Measurements from ENCODE around the gene TBC1D19.
"Not testable (repeated sequence)": the region's sequence is repeated elsewhere in the genome, so short reads cannot be mapped to it uniquely, and the experiment has no call there.

Gene TBC1D19

DNA sequence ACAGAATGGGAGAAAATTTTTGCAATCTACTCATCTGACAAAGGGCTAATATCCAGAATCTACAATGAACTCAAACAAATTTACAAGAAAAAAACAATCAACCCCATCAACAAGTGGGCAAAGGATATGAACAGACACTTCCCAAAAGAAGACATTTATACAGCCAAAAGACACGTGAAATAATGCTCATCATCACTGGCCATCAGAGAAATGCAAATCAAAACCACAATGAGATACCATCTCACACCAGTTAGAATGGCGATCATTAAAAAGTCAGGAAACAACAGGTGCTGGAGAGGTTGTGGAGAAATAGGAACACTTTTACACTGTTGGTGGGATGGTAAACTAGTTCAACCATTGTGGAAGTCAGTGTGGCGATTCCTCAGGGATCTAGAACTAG is 9.7 kb downstream of the TBC1D19 start:
- in situ Hi-C loops (cut with HindIII; ENCODE audit: low pct_ligation_motif_present, low pct_unique_long_range_greater_than_20kb, low sequenced_read_pairs); DNase-seq: not testable (repeated sequence)

DNA sequence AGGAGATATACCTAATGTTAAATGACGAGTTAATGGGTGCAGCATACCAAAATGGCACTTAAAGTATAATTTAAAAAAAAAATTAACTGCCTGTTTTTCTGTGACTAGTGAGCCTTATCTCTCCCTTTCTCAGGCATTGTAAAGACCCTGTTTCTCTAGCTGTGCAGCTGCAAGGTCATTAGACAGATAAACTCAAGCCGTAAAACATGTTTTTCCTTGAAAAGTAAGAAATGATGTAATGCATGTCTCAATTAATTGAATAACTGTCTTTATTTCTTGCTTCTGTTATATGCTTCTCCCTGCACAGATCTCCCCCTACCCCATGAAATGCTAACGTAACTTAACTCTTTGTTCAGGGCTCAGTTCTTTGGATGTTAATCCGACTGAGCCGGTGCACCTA is 10.5 kb downstream of the TBC1D19 start:
- no peak for DNase-seq
- in situ Hi-C loops (cut with HindIII; ENCODE audit: low pct_ligation_motif_present, low pct_unique_long_range_greater_than_20kb, low sequenced_read_pairs): no loop called here

DNA sequence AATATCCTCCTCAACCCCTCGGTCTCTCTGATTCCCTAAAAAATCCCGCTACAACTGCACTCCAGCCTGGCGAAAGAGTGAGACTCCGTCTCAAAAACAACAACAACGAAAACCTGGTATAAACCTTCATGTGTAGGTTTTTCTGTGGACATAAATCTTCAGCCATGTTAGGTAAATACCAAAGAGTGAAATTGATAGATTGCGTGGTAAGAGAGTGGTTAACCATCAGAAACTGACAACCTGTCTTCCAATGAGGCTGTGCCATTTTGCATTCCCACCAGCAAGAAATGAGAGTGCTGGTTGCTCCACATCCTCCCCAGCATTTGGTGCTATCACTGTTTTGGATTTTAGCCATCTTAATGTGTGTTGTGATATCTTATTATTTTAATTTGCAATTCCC is 10.9 kb downstream of the TBC1D19 start:
- in situ Hi-C loops (cut with HindIII; ENCODE audit: low pct_ligation_motif_present, low pct_unique_long_range_greater_than_20kb, low sequenced_read_pairs): no loop called here
- DNase-seq: no peak

DNA sequence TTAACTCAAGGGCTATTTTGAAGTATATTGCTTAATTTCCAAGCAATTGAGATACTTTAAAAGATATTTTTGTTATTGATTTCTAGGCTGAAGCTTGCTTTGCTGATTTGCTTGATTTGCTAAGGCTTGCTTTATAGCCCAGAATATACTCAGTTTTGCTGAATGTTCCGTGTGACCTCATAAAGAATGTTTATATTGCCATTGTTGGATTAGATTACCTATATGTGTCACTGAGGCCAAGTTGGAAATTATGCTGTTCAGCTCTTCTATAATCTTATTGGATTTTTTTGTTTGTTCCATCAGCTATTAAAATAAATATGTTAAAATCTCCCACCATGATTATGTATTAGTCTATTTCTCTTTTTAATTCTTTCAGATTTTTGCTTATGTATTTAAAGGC is 13.0 kb downstream of the TBC1D19 start:
- DNase-seq: no peak

DNA sequence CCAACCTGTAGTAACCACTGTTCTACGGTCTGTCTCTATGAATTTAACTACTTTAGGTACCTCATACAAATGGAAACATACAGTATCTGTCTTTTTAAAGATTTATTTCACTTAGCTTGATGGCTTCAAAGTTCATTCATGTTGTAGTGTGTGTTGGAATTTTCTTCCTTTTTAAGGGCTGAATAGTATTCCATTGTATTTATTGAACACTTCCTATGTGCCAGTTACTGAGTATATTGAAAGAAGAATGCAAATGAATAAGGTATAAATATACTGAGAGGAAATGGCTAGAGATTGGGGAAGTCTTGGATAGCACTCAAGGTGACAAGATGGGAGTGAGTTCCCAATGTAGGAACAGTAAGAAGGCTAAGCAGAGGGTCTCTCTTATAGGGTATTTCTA is 17.3 kb downstream of the TBC1D19 start:
- in situ Hi-C loops (cut with HindIII; ENCODE audit: low pct_ligation_motif_present, low pct_unique_long_range_greater_than_20kb, low sequenced_read_pairs): no loop called here
- DNase-seq: no peak

More for the DNA sequence above, 13.0 kb downstream of the TBC1D19 start:
- in situ Hi-C loops (cut with HindIII; ENCODE audit: low pct_ligation_motif_present, low pct_unique_long_range_greater_than_20kb, low sequenced_read_pairs): no loop called here

DNA sequence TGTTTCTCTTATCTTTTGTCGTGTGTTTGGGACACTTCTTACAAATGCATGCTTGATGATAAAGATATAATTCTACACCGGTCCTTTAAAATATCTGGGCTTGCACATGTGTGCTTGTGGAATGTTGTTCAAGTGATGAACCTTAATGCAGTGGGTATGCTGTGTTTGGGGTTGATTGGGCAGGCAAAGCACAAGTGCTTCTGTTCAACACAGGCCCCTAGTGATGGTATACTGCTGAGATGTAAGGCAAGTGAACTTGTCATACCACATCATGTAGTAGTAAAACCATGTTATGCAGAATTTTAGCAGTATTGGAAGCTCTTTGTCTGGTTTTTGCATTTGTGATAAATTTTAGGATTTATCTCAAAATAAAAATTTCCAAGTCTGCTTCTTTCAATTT is 23.9 kb downstream of the TBC1D19 start:
- in situ Hi-C loops (cut with HindIII; ENCODE audit: low pct_ligation_motif_present, low pct_unique_long_range_greater_than_20kb, low sequenced_read_pairs): no loop called here
- DNase-seq: no peak

DNA sequence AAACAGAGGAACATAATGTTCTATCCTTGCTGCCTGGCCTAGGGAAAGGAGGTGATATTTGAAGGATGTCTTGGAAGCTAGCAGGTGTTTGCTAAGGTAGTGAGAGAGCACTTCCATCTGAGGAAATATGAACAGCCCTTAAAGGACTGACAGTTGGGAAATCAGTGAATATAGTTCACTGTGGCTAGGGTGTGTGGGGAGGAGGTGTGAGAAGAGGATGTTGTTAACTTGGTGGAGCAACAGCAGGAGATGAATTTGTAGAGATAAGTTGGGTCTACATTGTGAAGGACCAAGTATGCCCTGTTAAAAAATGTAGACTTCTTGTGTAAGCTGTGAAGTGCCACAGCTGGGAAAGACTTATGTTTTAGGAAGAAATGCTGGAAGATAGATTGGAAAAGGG is 25.5 kb downstream of the TBC1D19 start:
- in situ Hi-C loops (cut with HindIII; ENCODE audit: low pct_ligation_motif_present, low pct_unique_long_range_greater_than_20kb, low sequenced_read_pairs): no loop called here
- DNase-seq: no peak

DNA sequence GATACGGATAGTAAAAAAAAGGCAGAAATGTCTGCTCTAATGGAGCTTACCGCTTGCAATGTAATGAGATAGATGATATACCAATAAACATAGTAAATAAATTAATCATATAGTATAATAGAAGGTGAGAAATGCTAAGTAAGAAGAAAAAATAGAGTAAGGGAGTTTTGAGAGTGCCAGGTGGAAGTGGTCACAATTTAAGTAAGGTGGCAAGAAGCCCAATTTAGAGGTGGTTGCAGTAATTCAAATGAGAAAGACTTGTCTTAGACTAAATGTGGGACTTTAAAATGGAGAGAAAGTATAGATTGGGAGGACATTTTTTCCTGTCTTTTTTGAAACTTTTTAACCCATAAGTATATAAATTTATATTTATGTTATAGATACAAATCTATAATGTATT is 26.0 kb downstream of the TBC1D19 start:
- in situ Hi-C loops (cut with HindIII; ENCODE audit: low pct_ligation_motif_present, low pct_unique_long_range_greater_than_20kb, low sequenced_read_pairs): no loop called here
- DNase-seq: no peak

DNA sequence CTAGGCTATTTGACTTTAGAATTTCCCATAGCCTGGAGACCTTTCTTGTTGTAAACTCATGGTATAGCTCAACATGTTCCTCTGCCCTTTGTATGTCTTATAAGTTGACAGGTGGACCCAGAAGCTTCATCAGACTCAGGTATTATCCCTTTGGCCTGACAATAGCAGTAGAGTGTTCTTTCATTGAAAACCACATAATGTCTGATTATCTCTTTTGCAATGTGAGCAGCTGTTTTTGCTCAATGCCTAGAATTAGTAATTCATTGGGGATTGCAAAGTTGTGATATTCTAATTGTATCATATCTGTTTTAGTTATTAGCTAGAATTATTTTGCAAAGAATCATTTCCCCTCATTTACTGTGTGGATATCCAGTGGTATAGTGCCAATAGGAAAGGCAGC is 27.5 kb downstream of the TBC1D19 start:
- no peak for DNase-seq
- in situ Hi-C loops (cut with HindIII; ENCODE audit: low pct_ligation_motif_present, low pct_unique_long_range_greater_than_20kb, low sequenced_read_pairs): no loop called here

DNA sequence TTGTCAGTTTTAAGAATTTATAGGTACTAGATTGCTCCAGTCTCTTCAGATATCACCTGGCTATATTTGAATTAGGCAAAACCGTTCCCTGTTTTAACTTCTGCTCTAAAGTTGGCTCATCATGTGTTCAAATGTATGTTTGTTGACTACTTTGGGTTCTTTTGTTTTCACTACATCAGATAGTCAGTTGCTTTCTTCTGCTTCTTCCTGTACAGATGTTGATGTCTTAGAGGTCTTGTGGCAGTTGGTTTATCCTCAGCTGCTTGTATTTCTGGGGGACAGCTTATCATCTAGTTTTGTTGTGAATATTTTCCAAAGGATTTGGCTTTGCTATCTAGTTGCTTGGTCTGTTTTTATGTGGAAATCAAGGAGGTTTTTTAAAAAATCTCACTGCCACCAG is 28.0 kb downstream of the TBC1D19 start:
- in situ Hi-C loops (cut with HindIII; ENCODE audit: low pct_ligation_motif_present, low pct_unique_long_range_greater_than_20kb, low sequenced_read_pairs): no loop called here
- no peak for DNase-seq

DNA sequence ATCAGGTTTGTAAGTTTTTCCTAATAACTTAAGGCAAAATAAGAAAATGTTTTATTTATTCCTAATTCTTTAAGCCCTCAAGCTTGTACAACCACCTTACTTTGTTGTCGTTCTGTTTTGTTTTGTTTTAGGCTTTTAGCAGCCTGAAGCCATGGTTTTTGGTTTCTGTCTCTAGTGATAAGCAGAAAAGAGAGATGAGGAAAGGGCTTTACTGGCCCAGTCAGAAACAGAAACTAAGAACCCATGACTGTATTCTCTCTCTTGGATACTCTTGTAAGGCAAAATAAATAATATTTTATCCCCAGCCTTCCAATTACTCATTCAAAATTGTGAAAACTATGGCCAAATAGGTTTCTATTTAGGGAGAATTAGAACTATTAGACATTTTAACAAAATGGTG is 29.4 kb downstream of the TBC1D19 start:
- in situ Hi-C loops (cut with HindIII; ENCODE audit: low pct_ligation_motif_present, low pct_unique_long_range_greater_than_20kb, low sequenced_read_pairs): no loop called here
- DNase-seq: no peak

DNA sequence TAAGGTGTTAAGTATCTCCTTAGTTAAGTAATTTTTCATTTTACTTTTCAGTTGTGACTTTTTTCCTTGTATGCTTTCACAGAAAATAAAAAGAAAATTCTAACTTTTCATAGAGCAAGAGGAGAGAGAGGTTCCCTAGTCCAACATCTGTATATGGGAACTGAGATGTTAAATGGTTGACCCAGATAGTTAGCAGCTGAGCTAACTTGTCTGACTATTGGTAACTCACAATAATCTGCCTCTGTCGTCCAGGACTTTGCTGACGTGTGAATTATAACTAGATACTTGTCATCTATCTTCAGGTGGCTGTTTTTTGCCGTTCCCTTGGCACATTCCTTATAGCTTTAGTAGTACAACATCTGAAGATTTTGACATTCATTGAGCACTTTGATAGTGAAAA is 29.9 kb downstream of the TBC1D19 start:
- in situ Hi-C loops (cut with HindIII; ENCODE audit: low pct_ligation_motif_present, low pct_unique_long_range_greater_than_20kb, low sequenced_read_pairs): no loop called here

DNA sequence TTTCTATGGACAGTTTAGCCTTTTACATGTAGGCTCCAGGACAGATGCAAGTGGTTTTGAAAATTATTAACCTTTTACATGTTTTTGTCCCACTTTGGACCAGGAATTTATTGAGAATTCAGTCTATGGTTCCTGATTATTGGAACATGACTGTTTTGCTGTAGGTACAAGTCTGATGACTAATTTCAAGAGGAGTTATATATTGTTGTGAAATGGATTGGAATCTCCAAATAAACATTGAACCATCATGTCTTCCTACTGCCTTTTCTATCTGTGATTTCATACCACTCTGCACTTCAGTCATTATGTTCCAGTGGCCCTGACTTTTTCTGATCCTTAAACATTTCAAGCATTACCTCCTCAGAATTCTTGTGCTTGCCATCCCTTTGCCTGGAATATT is 35.9 kb downstream of the TBC1D19 start:
- in situ Hi-C loops (cut with HindIII; ENCODE audit: low pct_ligation_motif_present, low pct_unique_long_range_greater_than_20kb, low sequenced_read_pairs): no loop called here
- DNase-seq: no peak

More for the DNA sequence above, 29.9 kb downstream of the TBC1D19 start:
- no peak for DNase-seq

DNA sequence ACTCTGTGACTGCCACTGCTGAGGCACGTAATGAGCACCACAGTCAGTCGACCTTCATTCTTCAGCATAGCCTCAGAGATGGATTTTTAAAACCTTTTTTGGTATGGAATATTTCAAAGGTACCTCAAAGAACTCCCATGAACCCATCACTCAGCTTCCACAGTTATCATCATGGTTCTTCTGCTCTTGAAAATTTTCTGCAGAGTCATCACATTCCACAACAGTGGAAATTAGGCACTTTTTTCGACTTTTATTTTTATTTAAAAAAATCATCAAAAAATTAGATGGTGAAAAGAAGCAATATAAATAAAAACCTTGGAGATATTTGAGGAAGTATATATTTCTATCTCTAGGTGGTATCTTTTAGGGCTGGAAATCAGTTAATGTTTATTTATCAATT is 37.5 kb downstream of the TBC1D19 start:
- in situ Hi-C loops (cut with HindIII; ENCODE audit: low pct_ligation_motif_present, low pct_unique_long_range_greater_than_20kb, low sequenced_read_pairs): no loop called here
- no peak for DNase-seq

DNA sequence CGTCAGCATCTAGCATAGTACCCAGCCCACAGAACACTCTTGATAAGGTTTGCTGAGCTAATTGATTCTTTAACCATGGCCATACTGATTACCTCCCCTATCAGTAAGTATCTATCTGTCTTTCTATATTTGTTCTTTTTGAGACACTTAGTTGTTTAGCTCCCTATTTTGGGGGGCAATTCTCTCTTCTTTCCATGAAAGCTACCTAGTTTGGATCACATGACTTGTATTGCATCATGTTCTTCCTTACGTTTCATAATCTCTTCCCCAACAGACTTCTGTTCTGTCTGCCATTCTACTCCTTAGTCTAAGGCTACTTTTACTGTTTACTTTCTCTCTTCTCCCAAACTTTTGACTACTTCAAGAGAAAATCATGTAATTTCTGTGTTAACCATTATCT is 39.0 kb downstream of the TBC1D19 start:
- in situ Hi-C loops (cut with HindIII; ENCODE audit: low pct_ligation_motif_present, low pct_unique_long_range_greater_than_20kb, low sequenced_read_pairs): no loop called here
- no peak for DNase-seq

DNA sequence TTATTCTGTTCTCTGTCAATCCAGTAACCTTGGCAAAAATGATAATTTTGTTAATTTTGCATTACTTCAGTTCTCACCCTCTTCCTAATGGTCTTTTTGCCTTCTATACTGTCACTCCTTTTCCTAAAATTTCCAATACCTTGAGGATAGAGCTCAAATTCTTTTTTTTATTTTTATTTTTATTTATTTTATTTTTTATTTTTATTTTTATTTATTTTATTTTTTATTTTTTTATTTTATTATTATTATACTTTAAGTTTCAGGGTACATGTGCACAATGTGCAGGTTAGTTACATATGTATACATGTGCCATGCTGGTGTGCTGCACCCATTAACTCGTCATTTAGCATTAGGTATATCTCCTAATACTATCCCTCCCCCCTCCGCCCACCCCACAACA is 42.8 kb downstream of the TBC1D19 start:
- in situ Hi-C loops (cut with HindIII; ENCODE audit: low pct_ligation_motif_present, low pct_unique_long_range_greater_than_20kb, low sequenced_read_pairs); DNase-seq: not testable (repeated sequence)

DNA sequence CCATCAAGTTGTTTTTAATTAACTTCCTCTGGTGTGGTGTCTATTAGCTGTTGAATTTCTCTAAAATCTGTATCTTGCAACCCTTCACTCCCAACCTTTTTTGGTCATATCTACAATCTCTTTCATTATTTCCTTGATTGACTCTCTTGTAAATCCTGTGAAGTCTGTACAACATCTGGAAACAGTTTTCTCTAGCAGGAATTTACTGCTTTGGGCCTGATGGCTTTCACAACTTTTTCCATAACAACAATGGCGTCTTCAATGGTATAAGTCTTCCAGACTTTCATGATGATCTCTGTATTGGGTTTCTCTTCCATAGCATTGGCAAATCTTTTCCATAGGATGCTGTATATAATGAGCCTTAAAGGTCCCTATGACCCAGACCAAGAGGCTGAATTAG is 49.0 kb downstream of the TBC1D19 start:
- in situ Hi-C loops (cut with HindIII; ENCODE audit: low pct_ligation_motif_present, low pct_unique_long_range_greater_than_20kb, low sequenced_read_pairs): no loop called here
- no peak for DNase-seq

DNA sequence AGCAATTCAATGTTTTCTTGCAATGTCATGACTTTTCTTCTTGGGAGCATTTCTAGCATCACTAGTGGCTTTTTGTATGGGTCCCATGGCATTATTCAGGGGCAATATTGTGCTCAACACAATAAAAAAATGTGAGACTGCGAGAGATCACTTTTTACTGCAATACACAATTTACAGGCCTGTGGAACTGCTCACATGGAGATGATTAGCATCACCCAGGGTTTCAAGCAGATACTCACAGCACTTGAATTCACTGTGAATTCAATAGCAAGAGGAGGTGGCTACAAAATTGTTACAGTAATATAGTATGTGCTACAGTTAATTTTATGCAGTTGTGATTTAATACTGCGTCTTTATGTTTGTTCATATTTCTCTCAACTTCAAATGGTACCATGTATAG is 50.4 kb downstream of the TBC1D19 start:
- in situ Hi-C loops (cut with HindIII; ENCODE audit: low pct_ligation_motif_present, low pct_unique_long_range_greater_than_20kb, low sequenced_read_pairs): no loop called here
- no peak for DNase-seq

DNA sequence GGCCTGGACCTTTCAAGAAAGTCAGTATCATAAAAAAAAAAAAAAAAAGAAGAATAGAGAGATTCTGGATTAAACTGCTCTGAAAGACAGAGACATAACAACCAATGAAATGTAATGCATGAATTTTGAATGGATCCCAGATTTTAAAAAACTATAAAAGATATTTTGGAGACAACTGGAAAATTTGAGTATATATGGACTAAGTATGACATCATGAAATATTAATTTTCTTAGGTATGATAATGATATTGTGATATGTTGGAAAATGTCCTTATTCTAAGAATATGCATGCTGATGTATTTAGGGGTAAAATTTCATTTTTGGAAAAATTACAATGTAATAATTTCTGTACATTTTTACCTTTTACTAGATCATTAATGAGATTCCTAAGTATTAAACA is 52.6 kb downstream of the TBC1D19 start:
- in situ Hi-C loops (cut with HindIII; ENCODE audit: low pct_ligation_motif_present, low pct_unique_long_range_greater_than_20kb, low sequenced_read_pairs): no loop called here
- no peak for DNase-seq

DNA sequence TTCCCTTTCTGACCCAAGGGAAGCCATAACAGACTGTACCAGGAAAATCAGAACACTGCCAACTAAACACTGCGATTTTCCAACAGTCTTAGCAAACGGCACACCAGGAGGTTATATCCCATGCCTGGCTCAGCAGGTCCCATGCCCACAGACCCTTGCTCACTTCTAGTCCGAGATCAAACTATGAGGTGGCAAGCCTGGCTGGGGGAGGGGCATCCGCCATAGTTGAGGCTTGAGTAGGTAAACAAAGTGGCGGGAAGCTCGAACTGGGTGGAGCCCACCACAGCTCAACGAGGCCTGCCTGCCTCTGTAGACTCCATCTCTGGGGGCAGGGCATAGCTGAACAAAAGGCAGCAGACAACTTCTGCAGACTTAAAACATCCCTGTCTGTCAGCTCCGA is 56.8 kb downstream of the TBC1D19 start:
- DNase-seq; in situ Hi-C loops (cut with HindIII; ENCODE audit: low pct_ligation_motif_present, low pct_unique_long_range_greater_than_20kb, low sequenced_read_pairs): not testable (repeated sequence)

DNA sequence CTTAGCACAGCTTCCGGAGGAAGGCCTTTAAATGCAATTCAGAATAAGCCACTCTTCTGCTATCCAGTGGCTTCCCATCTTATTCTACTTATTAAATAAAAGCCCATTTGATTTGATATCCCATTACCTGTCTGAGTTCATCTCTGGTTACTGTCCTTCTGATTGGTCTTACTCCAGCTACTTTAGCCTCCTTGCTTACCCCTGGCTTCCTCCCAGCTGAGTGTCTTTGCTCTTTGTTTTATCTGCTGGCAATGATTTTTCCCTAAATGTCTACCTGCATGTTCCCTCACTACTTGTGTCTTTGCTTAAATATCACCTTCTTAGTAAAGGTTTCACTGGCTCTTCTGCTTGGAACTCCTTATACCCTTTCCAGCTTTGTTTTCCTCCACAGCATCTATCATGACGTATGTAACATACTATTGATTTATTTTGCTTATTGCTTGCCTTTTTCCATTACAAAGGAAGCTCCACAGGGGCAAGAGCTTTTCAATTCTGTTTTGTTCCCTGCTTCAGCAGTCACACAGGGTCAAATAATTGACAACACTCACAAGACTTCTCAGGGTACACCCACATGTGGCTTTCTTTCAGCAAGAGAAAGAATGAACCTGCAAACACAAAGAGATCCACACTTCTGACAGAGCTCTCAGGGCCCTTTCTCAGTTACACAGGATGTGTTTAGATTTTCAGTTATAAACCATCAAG is 63.8 kb downstream of the TBC1D19 start:
- in situ Hi-C loops (cut with HindIII; ENCODE audit: low pct_ligation_motif_present, low pct_unique_long_range_greater_than_20kb, low sequenced_read_pairs): no loop called here
- no peak for DNase-seq
